ENCODE results near the gene TMX2.

TMX2 gene

DNA sequence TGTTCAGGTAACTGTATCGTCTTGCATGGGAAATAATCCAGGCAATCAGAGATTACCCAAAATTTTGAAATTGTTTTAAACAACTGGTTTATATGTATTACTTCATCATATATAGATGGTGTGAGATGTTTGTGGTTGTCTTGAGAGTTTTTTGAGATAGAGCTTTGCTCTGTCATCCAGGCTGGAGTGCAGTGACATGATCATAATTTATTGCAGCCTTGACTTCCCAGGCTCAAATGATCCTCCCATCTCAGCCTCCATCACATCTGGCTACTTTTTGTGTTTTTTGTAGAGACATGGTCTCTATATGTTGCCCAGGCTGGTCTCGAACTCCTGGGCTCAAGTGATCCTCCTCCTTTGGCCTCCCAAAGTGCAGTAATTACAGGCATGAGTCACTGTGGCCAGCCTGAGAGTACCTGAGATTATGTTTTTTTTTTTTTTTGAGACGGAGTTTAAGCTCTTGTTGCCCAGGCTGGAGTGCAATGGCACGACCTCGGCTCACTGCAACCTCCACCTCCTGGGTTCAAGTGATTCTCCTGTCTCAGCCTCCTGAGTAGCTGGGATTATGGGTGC is 60.7 kb downstream of the TMX2 start:
- in situ Hi-C loops (cut with MboI; ENCODE audit: low sequenced_read_pairs, unreplicated experiment), result no loop called here
- no peak for DNase-seq (ENCODE audit: low spot score)

DNA sequence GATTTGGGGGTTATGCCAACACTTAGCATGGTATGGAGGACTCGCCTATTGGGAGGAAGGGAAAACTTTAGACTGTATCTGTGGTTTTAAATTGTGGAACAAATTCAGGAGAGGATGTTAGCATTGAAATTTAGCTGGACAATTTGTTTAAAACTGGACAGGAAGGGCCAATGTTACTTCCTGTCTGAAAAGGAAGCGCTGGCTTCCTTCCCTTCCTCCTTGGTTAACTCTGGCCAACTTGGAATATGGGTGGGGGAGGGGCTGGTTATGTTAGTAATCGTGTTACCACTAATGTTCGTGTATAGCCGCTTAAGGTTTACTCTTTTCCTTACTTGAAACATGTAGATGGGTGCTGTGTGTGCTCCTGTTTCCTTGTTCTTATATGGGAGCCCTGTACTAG is 63.1 kb downstream of the TMX2 start:
- no peak for DNase-seq (ENCODE audit: low spot score)
- TF ChIP-seq CTCF (IDR thresholded peaks at IDR 0.05; ENCODE audit: borderline replicate concordance, control extremely low read depth, extremely low read depth, insufficient read depth, missing control alignments), result no peak
- in situ Hi-C loops (cut with MboI; ENCODE audit: low sequenced_read_pairs, unreplicated experiment), result no loop called here

More for the DNA sequence above, 60.7 kb downstream of the TMX2 start:
- TF ChIP-seq CTCF (IDR thresholded peaks at IDR 0.05; ENCODE audit: borderline replicate concordance, control extremely low read depth, extremely low read depth, insufficient read depth, missing control alignments), result no peak

DNA sequence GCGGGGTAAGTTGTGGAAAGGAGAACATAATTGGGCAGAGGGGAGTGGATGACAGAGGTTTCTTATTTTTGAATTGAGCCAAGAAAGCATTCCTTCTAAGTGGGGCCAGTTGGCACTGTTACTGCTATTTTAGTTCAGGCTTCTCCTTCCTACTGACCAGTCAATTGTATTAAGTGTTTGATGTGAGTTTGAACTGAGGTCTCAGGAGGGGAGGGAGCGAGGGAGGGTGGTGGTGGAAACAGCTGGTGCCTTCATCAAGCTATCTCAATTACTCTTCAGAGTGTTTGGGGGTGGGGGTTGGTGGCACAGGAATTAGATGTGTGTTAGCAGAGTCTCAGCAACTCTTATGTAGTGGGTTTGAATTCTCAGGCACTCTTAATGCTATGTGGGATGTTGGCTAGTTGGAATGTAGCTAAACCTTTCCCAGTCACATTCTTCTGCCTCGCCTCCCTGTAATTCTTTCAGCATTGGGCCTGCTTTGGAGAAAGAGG is 63.7 kb downstream of the TMX2 start:
- in situ Hi-C loops (cut with MboI; ENCODE audit: low sequenced_read_pairs, unreplicated experiment), result no loop called here
- TF ChIP-seq CTCF (IDR thresholded peaks at IDR 0.05; ENCODE audit: borderline replicate concordance, control extremely low read depth, extremely low read depth, insufficient read depth, missing control alignments), result no peak
- no peak for DNase-seq (ENCODE audit: low spot score)

GRCh38 chr11:57776577-57777210 is 64.3 kb downstream of the TMX2 start:
- DNase-seq (ENCODE audit: low spot score), result no peak
- in situ Hi-C loops (cut with MboI; ENCODE audit: low sequenced_read_pairs, unreplicated experiment), result no loop called here
- TF ChIP-seq CTCF (IDR thresholded peaks at IDR 0.05; ENCODE audit: borderline replicate concordance, control extremely low read depth, extremely low read depth, insufficient read depth, missing control alignments), result no peak

DNA sequence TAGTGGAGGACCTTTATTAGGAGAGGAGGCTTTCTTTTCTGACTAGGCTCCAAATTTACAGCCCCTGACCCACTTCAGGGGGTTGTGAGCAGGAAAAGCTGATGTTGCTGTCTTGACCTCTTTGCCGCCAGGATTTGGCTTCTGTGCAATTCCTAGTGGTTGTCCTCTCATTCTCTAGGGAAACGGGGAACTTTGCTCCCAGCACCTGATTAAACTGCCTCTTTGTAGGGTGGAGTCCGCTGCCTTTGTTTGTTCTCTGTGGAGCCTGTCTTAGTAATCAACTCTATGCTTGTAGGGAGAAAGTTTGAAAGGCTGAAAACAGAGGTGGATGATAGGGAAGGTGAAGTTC is 65.5 kb downstream of the TMX2 start:
- no peak for DNase-seq (ENCODE audit: low spot score)
- TF ChIP-seq CTCF (IDR thresholded peaks at IDR 0.05; ENCODE audit: borderline replicate concordance, control extremely low read depth, extremely low read depth, insufficient read depth, missing control alignments), result no peak
- in situ Hi-C loops (cut with MboI; ENCODE audit: low sequenced_read_pairs, unreplicated experiment), result no loop called here

DNA sequence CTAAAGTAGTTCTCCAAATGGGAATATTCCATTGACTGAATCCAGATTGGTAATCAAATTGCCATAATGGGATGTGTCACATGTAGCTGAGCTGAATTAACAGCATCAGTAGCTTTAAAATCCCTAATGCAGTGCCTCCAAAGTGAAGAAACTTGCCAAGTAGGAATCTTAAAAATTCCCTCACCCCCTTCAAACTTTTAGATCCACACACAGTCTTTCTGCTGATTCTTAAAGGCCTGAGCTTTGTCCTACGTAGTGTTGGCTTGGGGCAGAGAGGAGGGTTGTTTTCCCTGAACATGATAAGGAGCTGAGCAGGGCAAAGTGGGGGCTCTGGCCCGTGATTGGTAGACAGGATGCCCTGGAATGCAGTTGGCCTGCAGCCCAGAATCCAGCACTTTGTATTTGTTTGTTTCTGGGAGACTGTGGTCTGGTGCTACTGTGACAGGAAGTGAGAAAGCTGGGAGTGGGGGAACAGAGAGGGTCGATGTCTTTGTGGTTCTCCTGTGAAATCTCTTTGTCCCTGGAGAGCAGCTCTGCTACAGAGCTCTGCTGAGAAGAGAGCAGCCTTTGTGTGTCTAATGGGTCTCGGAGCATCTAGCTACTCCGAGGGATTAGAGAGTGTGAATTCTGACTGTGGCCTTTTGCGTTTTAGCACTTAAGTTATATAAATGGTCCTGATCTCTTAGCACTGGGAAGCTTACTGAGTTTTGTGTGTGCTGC is 66.1 kb downstream of the TMX2 start:
- no peak for DNase-seq (ENCODE audit: low spot score)
- no peak for TF ChIP-seq CTCF (IDR thresholded peaks at IDR 0.05; ENCODE audit: borderline replicate concordance, control extremely low read depth, extremely low read depth, insufficient read depth, missing control alignments)
- in situ Hi-C loops (cut with MboI; ENCODE audit: low sequenced_read_pairs, unreplicated experiment), result no loop called here
